K562 (cell line): ENCODE data around the gene RDH13. TPM values are rescaled to one million over a fixed set of nuclear protein-coding genes. Genes with fewer than 3 reads are reported as not detected.

Experiments used
- ARID1B ChIP-seq: fragments of 450-650 bp; IDR thresholded peaks from 2 replicates; pipeline ENCODE4 v1.6.1; 2016; ENCODE audit warnings: antibody characterized with exemption, mild to moderate bottlenecking, inconsistent platforms
- CTBP1 ChIP-seq: fragments of 450-650 bp; IDR thresholded peaks from 2 replicates; pipeline ENCODE4 v1.6.1; 2016; ENCODE audit warnings: borderline replicate concordance
- DDX20 ChIP-seq: fragments of 450-650 bp; IDR thresholded peaks from 2 replicates; pipeline ENCODE4 v1.6.1; 2016; ENCODE audit warnings: missing genetic modification characterization, low read depth, mild to moderate bottlenecking, missing compliant biosample characterization, moderate library complexity
- FOSL1 ChIP-seq: fragments of 200-800 bp; sonication (Bioruptor generic); conservative IDR thresholded peaks from 2 replicates; pipeline ENCODE4 v1.6.1; 2016; ENCODE audit warnings: missing genetic modification characterization, missing compliant biosample characterization
- FOXJ3 ChIP-seq: sonication (generic); formaldehyde crosslinking; IDR thresholded peaks from 2 replicates; pipeline ENCODE4 v1.4.0; 2020; ENCODE audit warnings: mild to moderate bottlenecking, missing genetic modification reagents
- GATAD2B ChIP-seq: fragments of 450-650 bp; IDR thresholded peaks from 2 replicates; pipeline ENCODE4 v1.6.1; 2017; ENCODE audit warnings: mild to moderate bottlenecking, borderline replicate concordance
- MTA2 ChIP-seq: fragments of 450-650 bp; IDR thresholded peaks from 2 replicates; pipeline ENCODE4 v1.6.1; 2016; ENCODE audit warnings: low read depth
- SMARCA4 ChIP-seq: fragments of 450-650 bp; IDR thresholded peaks from 2 replicates; pipeline ENCODE4 v1.6.1; 2016
- TBL1XR1 ChIP-seq, 2 experiments: IDR thresholded peaks; 2 replicates each; pipeline ENCODE4 v1.6.1; 2012; ENCODE audit warnings: improper control_type of control experiment in 2 of 2, low read length in 2 of 2, mild to moderate bottlenecking in 1 of 2
- ZFP36 ChIP-seq: fragments of 150-350 bp; IDR thresholded peaks from 2 replicates; pipeline ENCODE4 v1.6.1; 2018; ENCODE audit warnings: low read length, low read depth; ENCODE audit not compliant: partially characterized antibody
- ZNF76 ChIP-seq: fragments of 250-450 bp; sonication (Bioruptor Pico); IDR thresholded peaks from 2 replicates; pipeline ENCODE4 v1.4.0; 2020; ENCODE audit warnings: mild to moderate bottlenecking, moderate library complexity, borderline replicate concordance
- polyA plus RNA-seq, 8 experiments: library from polyadenylated mRNA; depleted of rRNA in 4 of 8; stranded (reverse) in 5 of 8; unstranded in 3 of 8; fragments of >200 nt; fragmentation: Nextera tagmentation in 2 of 8; fragmentation: Illumina TruSeq in 1 of 8; extraction: Ambion mirVana in 2 of 8; extraction: Trizol in 1 of 8; gene quantifications; 2 replicates each; pipeline versions ENCODE4 v1.2.1 to v1.2.3, GENCODE V29; 2011 to 2014; ENCODE audit warnings: inconsistent platforms in 1 of 8, missing spikeins in 1 of 8
- total RNA-seq, 7 experiments: library from RNA; depleted of rRNA in 6 of 7; stranded (reverse); fragments of >200 nt in 6 of 7; fragmentation: Illumina TruSeq in 2 of 7; extraction: Trizol in 2 of 7; gene quantifications; 2 replicates each; pipeline versions ENCODE4 v1.2.1 to v1.2.3, GENCODE V29; 2011 to 2021; ENCODE audit warnings: low replicate concordance in 1 of 7
- TF ChIP-seq, protein P1 (sequence below): fragments of 250-450 bp; sonication (Bioruptor Pico); IDR thresholded peaks from 2 replicates; pipeline ENCODE4 v1.8.0; 2022; ENCODE audit warnings: moderate library complexity, mild to moderate bottlenecking, inconsistent platforms
- TF ChIP-seq, protein P2 (sequence below): sonication (generic); IDR thresholded peaks from 2 replicates; pipeline ENCODE4 v1.6.1; 2016
- TF ChIP-seq, protein P3 (sequence below): fragments of 250-450 bp; sonication (Bioruptor Pico); IDR thresholded peaks from 2 replicates; pipeline ENCODE4 v1.5.0; 2021; ENCODE audit warnings: mild to moderate bottlenecking, moderate library complexity
- TF ChIP-seq, protein P4 (sequence below), 2 experiments: IDR thresholded peaks; 2 replicates each; pipeline ENCODE4 v1.6.1; 2011; ENCODE audit warnings: borderline replicate concordance in 1 of 2, control low read depth in 1 of 2, low read depth in 1 of 2, low read length in 1 of 2, mild to moderate bottlenecking in 1 of 2, mixed read lengths in 1 of 2, moderate library complexity in 1 of 2; ENCODE audit not compliant: insufficient read depth in 1 of 2, insufficient read length in 1 of 2, poor library complexity in 1 of 2, severe bottlenecking in 1 of 2; ENCODE audit errors: extremely low read depth in 1 of 2

RDH13 gene
- total and polyA plus RNA-seq, 9 of the 15 experiments (the other 6 are each of a cell fraction or from before 2014, with no cell fraction given) = 7.5 to 70.3 (median 39.5) TPM

DNA sequence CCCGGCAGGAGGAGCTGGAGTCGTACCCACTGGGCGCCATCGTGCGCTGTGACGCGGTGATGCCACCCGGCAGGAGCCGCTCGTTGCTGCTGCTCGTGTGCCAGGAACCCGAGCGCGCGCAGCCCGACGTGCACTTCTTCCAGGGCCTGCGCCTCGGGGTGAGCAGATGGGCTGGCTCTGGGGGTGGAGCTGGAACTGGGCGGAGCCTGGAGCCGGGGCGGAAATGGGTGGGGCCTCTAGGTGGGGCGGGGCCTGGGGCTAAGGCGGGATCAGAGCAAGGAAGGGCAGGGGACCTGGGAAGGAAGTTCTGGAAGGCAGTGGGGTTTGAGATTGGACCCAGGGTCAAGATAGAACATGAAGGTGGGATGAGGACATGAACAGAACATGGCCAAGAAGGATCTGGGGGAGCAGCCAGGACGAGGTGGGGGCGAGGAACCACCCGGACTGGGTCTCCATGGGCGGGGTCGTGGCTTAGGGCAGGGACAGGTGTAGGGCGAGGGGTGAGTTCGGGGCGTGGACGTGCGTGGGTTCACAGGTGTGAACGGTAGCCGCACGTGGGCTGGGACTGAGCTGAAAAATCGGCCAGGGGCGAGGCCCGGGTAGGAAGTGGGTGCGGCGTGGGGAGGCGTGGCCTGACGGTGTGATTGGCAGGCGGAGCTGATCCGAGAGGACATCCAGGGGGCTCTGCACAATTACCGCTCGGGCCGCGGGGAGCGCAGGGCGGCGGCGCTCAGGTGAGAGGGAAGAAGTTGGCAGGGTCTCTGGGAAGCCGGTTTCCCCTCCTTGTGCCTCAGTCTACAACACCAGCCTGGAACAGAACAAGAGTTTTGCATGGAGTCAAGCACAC, 17.4 kb upstream of the RDH13 start (continued):
- TF ChIP-seq, protein P1, sequence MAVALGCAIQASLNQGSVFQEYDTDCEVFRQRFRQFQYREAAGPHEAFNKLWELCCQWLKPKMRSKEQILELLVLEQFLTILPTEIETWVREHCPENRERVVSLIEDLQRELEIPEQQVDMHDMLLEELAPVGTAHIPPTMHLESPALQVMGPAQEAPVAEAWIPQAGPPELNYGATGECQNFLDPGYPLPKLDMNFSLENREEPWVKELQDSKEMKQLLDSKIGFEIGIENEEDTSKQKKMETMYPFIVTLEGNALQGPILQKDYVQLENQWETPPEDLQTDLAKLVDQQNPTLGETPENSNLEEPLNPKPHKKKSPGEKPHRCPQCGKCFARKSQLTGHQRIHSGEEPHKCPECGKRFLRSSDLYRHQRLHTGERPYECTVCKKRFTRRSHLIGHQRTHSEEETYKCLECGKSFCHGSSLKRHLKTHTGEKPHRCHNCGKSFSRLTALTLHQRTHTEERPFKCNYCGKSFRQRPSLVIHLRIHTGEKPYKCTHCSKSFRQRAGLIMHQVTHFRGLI (CRISPR knock-in tag) = no peak
- TF ChIP-seq GATAD2B (no peak), FOXJ3 (no peak), ZFP36 (peak; percentile 47), ARID1B (peak; percentile 75), FOSL1 (tag) (no peak), SMARCA4 (peak; percentile 62), CTBP1 (peak; percentile 6; the same call in 1 of the 2 replicates), MTA2 (no peak), DDX20 (tag) (no peak), TBL1XR1 (IDR thresholded peaks at IDR 0.05; ENCODE audit: low read length in 2 of 2) (0 out of 4 replicates have a peak, but pooled peaks of 1 of the 2 experiments have one; percentile 40), ZNF76 (CRISPR knock-in tag) (no peak)
- TF ChIP-seq, protein P2, sequence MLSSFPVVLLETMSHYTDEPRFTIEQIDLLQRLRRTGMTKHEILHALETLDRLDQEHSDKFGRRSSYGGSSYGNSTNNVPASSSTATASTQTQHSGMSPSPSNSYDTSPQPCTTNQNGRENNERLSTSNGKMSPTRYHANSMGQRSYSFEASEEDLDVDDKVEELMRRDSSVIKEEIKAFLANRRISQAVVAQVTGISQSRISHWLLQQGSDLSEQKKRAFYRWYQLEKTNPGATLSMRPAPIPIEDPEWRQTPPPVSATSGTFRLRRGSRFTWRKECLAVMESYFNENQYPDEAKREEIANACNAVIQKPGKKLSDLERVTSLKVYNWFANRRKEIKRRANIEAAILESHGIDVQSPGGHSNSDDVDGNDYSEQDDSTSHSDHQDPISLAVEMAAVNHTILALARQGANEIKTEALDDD = no peak
- TF ChIP-seq, protein P3, sequence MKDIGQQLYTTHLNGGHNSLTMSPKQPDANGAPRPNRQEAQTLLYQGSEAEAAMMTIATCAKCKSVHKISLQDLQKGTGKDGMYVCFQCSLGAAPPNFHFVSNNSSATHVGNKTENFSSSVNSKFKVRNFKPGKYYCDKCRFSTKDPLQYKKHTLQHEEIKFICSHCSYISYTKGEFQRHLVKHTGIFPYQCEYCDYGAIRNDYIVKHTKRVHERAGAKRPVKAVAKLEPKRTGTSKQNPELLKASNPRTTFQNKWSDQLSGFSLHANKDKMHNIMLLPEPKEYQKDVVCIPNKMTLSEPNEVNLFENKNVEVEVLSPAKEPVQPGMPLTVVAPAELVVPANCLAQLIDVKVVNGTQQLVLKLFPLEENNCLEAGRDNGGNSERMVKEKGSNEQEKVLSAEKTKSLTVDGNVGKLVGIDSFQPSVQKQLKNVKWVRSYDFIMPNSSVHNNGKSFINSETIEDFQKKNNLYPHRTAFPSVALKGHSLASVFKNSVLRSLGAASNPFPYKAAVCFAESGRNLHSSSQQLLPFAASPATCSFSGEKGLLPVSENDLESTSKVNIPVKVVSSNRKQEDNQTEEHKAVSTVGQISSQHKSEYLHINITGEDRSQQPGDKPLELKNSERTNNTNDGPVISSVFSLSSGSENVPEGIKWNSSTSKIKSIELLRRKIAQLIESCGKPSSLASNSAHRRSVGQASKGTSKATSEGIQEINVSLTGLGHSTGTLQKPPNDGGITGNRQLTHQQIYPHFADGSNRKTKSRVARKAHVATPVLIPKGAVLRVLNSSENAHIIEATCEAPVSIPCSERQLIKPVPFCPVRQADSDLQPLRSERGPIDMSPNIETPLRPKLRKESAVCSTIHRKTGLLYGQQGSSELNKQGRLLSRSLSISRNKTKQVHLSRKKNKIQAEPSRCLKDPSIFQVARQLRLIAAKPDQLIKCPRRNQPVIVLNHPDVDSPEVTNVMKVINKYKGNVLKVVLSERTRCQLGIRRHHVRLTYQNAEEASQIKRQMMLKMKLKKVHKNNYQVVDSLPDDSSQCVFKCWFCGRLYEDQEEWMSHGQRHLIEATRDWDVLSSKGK (CRISPR knock-in tag) = no peak
- TF ChIP-seq, protein P4, sequence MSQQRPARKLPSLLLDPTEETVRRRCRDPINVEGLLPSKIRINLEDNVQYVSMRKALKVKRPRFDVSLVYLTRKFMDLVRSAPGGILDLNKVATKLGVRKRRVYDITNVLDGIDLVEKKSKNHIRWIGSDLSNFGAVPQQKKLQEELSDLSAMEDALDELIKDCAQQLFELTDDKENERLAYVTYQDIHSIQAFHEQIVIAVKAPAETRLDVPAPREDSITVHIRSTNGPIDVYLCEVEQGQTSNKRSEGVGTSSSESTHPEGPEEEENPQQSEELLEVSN (IDR thresholded peaks at IDR 0.05; ENCODE audit: borderline replicate concordance in 1 of 2, extremely low read depth in 1 of 2, insufficient read depth in 1 of 2, insufficient read length in 1 of 2, low read depth in 1 of 2, low read length in 1 of 2, poor library complexity in 1 of 2, severe bottlenecking in 1 of 2) = peak; percentile 84 to 91
